ENCODE results near the gene COL6A1.

COL6A1 gene

DNA sequence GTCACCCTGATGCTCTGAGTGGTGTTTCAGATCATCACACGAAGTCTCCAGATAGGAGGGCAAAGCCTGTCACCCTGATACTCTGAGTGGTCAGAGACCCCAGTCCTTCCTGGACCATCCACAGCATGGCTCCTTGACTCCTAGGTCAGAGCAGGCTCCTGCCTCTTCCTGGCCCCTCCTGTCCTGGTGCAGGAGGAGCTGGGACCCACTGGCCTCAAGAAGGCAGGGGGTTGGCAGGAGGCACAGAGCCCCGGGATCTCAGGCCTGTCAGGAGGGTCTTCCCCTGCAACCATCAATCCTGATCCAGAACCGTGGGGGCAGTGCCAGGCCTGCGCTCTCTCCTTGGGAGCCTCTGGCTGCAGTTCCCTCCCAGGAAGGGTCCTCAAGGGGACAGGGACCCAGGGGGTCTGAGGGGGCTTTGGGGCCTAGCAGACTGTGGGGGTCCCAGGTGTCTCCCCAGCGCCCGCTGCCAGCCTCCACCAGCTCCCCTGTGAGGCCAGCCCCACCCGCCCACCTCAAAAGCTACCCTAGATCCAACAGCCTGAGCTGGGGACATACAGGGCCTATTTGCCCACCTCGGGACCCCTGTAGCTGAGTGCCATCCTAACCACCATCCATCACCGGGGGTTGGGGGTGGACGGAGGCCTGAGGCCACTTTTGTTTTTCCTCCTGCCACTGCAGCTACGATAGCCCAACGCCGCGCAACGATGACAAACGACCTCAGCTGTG, 27.5 kb downstream of the COL6A1 start:
- DNase-seq = no peak

DNA sequence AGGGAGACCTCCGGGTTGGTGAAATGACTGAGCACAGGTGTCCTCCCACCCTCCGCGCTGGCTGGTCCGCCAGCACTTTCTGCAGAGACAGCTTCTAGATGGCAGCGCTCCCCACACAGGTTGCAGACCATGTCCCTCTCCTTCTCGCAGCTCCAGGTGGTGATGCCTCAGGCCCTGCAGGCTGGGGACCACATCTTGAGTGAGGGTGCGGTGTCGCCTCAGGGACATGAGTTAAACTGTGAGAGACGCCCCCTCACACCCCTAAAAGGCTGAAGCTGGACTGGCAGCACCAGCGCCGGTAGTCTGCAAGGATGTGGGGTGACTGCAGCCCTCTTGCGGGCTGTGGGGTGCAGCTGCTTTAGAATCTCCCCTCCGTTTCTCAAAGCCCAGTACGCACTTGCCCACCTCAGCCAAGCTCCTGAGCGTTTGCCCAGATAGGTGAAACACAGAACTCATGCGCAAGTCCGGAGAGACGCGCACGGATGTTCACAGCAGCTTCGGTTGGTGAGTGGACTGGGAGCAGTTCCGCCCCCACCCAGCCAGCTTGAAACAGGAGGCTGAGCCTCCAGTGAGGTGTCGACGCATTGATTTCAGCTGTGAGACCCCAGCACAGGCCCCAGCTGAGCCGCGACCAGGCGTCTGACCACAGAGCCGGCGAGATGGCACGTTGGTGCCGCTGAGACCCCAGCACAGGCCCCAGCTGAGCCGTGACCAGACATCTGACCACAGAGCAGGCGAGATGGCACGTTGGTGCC, 28.6 kb downstream of the COL6A1 start:
- no peak for DNase-seq

DNA sequence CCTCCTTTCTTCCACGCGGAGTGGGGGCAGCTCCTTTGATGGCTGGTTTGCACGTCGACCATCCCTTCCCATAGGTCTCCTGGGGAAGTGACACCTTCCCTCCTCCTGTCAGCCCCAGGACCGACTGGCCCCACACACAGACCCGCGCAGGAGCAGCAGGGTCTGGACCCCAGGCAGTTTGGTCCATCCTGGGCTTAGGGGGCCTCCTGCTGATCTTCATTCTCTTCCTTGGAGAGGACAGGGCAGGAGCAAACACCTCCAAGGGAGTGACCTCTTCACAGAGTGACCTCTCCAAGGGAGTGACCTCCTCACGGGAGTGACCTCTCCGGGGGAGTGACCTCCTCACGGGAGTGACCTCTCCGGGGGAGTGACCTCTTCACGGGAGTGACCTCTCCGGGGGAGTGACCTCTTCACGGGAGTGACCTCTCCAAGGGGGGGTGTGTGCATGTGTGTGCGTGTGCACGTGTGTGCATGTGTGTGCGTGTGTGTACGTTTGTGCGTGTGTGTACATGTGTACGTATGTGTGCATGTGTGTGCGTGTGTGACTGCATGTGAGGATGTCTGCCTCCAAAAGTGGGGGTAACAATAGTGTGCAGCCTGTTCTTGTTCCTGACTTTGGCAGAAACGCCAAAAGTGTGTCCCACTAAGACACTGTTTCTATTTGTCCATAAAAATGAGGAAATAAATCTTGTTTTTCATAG, 29.8 kb downstream of the COL6A1 start:
- DNase-seq = no peak

DNA sequence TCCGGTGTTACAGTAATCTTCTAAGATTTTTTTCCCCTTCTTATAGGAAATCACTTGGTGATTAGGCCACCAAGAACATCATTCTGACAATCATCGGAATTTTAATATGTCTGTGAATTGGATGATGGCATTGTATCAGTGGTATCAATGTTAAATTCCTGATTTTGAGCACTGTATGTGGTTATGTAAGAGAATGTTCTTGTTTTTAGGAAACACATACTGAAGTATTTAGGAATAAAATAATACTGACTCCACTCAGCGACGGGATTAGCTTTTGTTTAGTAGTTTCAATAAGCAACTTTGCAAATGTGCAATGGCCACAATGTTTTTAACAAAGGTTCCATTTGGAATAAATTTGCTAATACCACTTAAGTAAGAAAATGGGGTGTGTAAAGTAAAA, 30.6 kb downstream of the COL6A1 start:
- DNase-seq = no peak

DNA sequence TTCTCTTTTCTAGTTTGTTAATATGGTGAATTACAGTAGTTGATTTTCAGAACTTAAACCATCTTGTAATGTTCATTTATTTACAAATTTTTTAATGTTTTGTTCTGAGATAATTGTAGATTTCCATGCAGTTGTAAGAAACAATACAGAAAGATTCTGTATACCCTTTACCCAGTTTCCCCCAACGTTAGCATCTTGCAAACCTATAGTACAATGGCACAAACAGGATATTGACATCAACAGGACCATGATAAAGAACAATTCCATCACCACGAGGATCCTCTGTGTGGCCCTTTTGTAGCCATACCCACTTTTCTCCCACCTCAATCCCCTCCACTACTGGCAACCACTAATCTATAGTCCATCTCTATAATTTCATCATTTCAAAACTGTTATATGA, 33.3 kb downstream of the COL6A1 start:
- DNase-seq = no peak

DNA sequence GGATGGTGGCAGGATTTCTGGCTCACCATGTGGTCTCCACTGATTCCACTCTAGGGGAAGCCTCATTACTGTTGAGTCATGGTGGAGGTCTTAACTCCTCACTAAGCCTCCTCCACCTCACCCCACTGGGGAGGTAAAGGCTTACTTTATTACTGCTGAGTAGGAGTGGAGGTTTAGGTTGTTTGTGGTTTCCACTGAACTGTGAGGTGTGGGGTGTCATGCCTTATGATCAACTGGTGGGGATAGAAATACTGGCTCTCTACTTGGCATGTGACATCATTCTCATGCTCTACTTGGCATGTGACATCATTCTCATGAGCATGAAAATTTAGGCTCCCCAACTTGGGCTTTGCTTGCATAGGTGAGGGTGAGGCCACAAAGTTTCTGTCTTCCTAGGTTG, 35.6 kb downstream of the COL6A1 start:
- no peak for DNase-seq

DNA sequence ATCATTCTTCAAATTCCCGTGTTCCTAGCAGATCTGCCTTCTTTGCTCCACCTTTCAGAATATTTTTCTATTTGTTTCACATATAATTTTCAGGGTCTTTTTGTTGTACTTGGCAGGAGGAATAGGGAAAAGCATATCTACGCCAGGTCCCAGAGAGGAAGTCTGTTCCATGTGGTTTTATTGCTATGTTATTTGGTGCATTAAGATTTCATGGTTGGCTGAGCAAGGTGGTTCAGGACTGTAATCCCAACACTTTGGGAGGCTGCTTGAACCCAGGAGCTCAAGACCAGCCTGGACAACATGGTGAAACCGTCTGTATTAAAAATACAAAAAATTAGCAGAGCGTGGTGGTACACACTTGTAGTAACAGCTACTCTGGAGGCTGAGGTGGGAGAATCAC, 36.1 kb downstream of the COL6A1 start:
- DNase-seq = no peak

DNA sequence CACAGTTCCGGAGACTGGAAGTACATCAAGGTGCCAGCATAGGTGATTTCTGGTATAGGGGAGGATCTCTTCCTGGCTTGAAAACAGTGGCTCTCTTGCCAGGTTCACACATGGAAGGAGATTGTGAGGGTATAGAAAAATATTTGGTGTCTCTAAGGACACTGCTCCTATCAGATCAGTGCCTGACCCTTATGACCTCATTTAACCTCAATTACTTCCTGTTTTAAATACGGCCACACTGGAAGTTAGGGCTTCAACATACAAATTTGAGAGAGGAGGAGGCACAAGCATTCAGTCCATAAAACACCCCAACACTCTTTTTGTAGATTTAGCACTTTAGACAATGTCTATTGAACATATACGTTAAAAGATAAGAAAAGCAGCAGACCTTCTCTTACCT, 37.0 kb downstream of the COL6A1 start:
- DNase-seq = no peak

DNA sequence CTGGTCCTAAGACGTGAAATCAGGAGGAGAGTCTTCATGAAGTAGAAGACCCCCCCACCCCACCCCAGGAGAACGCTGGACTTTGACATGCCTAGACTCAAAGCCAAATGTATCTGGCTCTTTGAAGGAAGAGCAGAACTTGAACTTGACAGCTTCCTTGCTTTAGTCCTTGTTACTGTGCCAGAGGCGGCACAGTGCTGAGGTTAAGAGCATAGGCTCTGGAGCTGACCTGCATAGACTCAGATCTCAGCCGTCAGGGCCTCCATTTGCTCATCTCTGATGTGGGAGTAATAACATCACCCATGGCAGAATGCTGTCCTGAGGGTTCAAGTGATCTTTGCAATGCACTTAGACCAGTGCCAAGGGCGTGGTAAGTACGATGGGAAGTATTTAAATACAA, 39.0 kb downstream of the COL6A1 start:
- no peak for DNase-seq

DNA sequence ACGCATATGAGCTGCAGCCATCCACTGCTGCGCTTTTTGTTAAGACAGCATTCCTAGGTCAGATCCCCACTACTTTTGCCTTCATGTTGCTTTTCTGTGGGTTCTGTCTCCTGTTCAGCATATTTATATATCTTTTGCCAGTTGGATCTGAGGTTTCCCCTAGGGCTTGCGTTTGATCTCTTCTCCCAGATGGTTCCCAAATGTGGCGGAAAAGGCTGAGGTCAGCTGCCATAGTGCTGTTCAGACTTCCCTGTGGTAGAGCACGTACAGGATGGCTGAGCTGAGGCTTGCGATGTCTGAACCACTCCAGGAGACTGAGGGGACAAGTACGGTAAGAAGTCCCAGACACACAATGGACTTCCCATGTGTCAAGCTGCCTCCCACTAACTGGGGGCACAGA, 39.8 kb downstream of the COL6A1 start:
- no peak for DNase-seq

DNA sequence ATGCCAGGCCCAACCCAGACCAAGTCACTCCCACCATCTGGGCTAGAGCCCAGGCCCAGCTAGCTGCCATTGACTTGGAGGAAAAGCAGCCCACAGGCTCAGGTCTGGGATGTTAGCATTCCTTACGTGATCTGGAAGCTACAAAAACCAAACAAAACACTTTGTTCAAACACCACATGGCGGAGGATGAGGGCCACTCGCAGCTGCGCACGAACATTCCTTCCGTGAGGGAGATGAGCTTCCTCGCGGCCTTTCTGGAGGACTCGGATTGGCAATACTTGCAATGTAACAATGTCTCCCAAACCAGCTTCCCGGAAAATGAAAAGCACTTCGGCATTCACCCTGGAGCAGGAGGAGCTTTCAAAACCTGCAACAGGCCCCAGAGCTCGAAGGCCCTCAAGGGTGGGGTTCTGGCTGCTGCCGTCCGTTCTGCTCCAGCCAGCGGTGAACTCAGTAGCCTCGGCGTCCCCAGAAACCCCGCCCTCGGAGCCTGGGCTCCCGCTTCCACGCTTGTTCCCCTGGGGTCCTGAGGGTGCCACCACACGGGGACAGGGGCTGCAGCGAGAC, 40.5 kb downstream of the COL6A1 start:
- no peak for DNase-seq

DNA sequence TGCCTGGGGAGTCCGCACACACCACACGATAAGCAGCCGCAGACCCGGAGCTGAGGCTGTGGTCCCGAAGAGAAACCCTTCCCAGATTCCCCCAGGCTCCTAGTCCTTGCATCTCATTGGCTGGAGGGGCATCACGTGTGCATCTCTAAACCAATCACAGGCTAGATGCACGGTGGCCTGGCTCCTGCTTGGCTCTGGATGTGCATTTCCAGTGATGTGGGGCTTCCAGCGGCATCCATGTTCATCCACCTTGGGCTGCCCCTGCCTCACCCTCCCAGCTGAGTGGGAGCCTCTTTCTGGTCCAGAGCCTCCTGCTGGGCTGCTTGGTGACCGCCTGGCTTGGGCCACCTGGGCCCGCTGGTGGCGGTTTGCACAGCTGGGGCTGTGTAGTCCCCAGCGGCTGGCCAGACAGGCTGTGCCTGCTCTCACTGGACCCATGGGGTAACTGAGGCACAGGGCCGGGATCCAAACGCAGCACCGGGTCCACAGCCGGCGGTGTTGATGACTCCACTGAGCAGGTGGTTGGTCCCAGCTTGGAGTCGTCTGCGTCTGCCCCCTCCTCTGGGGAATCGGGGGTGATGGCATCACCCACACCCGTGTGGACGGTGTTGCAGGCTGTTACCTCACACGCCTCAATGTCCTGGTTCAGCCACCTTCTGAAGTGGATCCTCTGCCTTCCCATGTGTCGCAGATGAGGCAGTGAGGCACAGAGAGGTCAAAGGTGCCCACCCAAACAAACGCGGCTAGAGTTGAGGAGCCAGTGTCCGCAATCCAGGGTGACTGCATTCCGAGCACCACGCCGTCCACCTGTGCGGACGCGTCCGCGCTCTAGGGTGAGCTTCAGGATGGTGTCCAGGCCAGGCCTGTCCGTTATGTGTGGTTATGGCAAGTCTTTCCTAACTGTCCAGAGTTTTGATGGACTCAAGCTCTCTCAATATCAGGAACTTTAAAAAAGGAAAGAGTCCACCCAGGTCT, 41.3 kb downstream of the COL6A1 start:
- no peak for DNase-seq

DNA sequence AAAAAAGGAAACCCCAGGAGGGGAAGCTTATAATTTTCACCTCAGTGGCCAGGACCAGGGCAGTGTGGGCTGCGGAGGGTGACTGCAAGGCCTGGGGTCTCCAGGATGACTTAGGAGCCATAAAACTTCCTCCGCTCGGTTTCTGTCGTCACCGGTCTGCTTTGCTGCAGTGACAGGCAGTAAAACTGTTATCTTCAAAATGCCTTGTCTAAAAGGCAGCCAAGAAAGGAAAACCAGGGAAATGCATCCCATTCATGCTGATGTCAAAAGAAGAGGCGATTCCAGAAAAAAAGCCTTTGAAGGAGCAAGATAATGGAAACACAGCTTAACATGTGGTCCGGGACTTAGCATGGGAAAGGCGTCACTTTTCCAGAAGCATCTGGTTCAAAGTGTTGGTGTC, 42.0 kb downstream of the COL6A1 start:
- no peak for DNase-seq

DNA sequence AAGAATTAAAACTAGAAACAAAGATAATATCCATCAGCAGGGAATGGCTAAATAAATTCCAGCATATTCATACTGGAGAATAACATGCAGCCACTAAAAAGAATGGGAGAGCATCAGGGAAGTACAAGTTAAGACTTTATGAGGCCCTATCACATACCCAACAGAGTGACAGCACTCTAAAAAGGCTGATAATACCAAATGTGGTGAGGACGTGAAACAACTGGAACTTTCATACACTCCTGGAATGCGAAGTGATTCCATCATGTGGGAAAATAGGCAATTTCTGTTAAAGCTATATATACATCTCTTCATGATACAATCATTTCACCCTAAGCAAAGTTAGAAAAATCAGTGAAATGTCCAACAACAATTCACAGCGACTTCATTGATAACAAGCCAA, 42.6 kb downstream of the COL6A1 start:
- DNase-seq = no peak

DNA sequence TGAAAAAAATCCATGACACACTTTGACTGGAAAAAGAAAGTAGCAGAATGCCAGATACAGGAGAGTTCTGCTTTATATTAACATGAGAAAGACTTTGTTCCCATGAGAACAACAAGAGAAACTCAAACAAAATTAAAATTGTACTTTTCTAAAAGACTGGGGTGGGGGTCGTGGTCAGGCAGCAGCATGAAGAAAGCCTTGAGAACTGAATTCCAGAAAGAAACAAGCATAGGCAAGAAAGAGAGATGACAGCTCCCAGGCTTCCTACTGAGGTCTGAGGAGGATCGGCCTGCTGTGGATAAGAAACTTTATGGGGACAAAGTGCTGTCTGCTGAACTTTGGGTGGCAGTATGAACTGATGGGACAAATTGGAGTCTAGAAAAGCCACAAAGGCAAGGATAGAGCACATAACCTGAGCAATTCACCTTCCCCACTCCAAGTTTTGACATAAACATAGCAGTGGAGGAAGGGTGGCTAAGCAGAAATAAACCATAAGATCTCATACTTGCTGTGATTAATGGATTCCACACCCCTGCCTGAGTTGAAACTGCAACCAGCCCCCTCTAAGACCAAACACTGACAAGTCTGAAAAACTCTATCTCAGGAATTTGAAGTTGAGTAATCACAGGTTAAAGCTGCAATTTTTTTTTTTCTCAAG, 43.7 kb downstream of the COL6A1 start:
- DNase-seq = no peak

DNA sequence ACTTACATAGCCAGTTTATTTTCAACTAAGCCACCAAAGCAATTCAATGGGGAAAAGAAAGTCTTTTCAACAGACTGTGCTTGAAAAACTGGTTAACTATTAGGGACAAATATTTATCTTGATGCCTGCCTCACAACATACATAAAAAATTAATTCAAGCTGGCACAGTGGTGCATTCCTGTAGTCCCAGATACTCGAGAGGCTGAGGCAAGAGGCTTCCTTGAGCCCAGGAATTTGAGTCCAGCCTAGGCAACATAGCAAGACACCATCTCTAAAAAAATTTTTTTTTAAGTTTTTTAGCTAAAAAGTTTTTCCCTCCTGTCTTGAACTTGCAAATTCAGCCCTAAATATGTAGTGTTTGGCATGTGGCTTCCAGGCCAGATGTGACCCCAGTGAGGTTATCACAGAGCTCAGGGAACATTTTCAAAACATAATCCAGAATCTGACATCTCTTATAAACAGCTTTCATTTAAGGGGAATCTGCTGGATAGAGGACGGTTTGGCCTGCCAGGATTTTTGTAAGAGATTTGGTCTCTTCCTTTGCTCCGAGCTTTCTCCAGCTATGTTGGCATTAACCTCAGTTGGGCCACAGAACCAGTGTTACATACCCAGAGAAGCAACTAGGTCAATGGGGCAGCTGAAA, 46.4 kb downstream of the COL6A1 start:
- DNase-seq = no peak

DNA sequence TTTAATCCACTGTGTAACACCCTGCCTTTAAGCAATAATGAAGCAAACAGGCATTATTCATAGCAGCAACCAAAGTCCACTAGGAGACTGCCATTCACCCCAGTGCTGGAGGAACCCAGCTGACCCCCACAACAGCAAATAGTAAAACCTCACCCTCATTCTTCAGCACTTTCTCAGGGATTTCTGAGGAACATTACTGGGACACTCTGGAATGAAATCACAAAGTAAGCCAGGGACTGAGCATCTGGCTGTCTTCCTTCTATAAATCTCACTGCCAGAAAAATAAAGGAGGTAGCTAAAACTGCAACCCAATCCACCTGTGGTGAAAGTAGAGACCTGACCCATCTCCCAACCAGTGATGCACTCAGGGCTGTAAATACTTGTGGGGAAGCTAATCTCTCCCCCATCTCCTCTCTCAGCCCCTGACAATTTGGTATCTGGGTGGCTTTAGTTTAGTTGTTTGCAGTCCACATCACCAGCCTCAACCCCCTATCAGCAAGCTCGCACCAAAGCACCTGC, 47.1 kb downstream of the COL6A1 start:
- no peak for DNase-seq

DNA sequence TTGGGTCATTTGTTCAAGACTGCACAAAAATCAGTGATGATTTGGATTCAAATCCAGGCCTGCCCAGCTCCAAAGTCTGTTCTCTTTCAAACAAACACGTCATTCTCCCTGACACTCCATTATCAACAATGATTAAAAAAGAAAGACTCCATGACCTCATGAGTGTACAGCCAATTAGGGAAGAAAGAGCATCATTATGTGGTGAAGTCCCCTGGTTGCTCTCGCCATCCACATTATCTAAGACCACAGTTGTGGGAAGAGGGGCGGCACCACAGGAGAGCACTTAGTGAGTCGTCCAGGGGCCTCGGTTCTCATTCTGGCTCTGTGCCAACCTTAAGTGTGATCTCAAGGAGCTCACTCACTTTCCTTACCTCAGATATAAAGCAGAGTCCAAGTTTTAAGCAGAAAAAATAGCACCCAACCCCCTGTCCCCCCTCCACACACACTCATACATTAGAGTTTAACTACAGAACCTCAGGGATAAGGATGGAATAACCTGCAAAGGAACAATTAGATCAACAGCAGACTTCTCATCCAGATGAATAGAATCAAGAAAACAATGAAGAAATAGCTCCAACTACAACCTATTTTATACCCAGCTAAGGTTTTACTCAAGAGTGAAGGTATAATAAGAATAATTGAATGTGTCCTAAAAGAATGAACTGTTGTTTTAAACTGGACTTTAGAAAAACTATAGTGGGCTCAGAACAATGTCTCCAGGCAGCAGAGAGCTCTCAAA, 47.8 kb downstream of the COL6A1 start:
- no peak for DNase-seq

DNA sequence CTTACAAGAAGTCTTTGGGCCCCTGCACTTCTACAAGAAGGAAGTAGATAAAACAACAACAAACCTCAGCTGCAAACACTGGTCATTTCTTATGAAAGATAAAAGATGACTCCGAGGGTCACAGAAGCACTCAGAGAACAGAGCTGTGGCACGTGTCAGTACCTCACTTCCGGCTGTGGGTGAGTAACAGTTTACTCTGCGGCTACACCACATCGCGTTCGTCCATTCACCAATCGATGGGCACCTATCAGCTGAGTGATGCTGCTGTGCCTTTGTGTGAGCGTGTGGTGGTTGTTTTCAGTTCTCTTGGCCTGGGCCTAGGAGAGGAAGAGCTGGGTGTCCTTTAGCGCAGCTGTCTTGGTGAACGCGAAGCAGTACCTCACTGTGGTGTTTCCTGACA, 49.9 kb downstream of the COL6A1 start:
- no peak for DNase-seq

DNA sequence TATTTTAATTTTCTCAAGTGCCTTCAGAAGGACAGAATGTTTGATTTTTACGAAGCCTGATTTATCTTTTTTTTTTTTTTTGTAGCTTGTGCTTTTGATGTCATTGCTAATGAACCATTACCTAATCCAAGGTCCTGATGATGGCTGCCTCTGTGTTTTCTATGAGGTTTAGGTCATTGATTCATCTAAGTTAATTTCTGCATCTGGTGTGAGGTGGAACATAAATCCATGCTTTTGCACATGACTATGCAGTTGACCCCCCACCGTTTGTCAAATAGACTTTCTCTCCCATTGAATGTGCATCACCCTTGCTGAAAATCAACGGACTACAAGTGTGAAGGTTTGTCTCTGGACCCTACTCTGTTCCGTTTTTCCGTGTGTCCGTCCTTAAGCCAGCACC, 50.5 kb downstream of the COL6A1 start:
- DNase-seq = no peak
